Measurements from ENCODE around the gene CCT6B.

DNA sequence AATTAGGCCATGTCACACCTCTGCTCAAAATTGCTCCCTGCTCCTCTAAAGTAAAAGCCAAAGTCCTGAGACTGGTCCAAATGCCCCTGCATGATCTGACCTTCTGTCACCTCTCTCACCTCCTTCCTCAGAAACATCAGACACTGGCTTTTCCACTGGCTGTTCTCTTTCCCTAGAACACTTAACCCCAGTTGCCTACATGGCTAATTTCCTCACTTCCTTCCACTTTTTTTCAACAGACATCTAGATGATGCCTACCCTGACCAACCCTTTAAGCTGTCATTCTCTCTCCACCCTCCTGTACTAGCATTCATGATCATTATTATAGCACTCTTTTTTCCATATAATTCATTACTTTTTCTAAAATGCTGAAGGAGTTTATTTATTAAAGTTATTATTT, 31.0 kb downstream of the CCT6B start:
- TF ChIP-seq CTCF (conservative IDR thresholded peaks at IDR 0.05; ENCODE audit: low read depth, low read length) (no peak), EZH2 (IDR thresholded peaks at IDR 0.05; ENCODE audit: borderline replicate concordance, low read depth, low read length, poor library complexity, severe bottlenecking) (no peak)

Measured in A673 (cell line).